ENCODE measurements around the gene PCSK1N. TPM values are rescaled to one million over a fixed set of nuclear protein-coding genes. Genes with fewer than 3 reads are reported as not detected.
"Not testable (repeated sequence)": the region's sequence is repeated elsewhere in the genome, so short reads cannot be mapped to it uniquely, and the experiment has no call there.

PCSK1N gene, protein sequence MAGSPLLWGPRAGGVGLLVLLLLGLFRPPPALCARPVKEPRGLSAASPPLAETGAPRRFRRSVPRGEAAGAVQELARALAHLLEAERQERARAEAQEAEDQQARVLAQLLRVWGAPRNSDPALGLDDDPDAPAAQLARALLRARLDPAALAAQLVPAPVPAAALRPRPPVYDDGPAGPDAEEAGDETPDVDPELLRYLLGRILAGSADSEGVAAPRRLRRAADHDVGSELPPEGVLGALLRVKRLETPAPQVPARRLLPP
- 10 to 100 TPM in 1 of 12 donors, under 1 TPM in 3, not detected in 8; 0.32 to 22.5 (median 0.41) TPM for polyA plus RNA-seq (ENCODE audit: insufficient read length in 12 of 12)
- long read RNA-seq, donor 1, transcript PCSK1N-201 (3 exons, 1,050 nt) = major isoform, 104 of 163 reads
- long read RNA-seq, donor 1, partial matches to known transcripts = 52 of 163 reads
- long read RNA-seq, donor 1, other reads (novel, unspliced or antisense) = 7 of 163 reads
- long read RNA-seq, donor 2 = 0 reads
- long read RNA-seq, donor 3 = 0 reads
- long read RNA-seq, donor 4 = 0 reads
- long read RNA-seq, donor 5 = 0 reads
- long read RNA-seq, donor 6 = 0 reads
- long read RNA-seq, donor 7 = 0 reads
- long read RNA-seq, donor 8 = 0 reads
- long read RNA-seq, donor 9 = 0 reads
- long read RNA-seq, donor 10 = 0 reads
- long read RNA-seq, donor 11 = 0 reads

DNA sequence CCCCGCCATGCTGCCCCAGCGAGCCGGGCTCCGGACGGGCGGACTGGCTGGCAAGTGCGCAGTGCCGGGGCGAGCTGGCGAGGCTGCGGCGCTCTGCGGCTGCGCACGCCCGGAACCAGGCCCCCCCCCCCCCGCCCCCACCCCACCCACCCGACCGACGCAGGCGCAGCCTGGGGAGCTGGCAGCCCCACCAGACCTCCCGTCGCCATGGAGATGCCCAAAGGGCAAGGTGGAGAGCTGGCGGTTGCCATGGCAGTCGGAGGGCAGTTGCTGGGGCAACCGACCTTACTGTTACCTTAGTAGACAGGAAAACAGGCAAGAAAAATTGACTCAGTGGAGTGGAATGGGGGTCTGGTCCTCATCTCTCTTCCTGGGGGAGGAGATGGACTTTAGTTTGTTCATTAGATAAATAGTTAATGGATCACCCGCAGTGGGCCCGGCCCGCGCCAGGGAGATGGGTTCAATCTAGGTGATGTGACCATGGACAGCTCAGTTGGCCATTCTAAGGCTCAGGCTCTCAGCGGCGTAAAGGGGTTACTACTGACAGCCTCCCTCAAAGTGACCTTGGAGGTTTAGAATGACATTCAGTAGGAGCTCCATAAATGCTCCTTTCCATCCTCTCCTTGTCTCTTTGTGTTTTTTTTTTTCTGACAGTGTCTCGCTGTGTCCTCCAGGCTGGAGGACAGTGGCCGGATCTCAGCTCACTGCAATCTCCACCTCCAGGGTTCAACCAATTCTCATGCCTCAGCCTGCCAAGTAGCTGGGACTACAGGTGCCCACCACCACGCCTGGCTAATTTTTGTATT lies at the start of gene PCSK1N:
Gene PCSK1N, minus strand, starts transcription at position 87 of the 806 bp plus-strand sequence. Its CDS starts 78 bp downstream, at position 9.
- DNase-seq = no peak

DNA sequence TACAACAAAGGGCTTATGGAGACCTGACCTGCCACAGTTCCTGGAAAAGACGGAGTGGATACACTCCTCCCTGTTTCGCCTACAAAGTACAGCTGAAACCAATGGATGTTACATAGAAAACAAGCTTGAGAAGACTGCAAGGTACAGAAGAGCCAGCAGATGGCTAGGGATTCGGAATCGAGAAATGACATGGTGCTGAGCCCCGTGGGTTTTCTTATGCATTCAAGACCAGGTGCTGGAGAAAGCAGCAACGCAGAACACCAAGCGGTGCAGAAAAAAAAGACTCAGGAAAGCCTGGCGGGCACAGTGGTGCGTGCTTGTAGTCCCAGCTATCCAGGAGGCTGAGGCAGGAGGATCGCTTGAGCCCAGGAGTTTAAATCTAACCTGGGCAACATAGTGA lies 48.3 kb upstream of the PCSK1N start:
- no peak for DNase-seq

DNA sequence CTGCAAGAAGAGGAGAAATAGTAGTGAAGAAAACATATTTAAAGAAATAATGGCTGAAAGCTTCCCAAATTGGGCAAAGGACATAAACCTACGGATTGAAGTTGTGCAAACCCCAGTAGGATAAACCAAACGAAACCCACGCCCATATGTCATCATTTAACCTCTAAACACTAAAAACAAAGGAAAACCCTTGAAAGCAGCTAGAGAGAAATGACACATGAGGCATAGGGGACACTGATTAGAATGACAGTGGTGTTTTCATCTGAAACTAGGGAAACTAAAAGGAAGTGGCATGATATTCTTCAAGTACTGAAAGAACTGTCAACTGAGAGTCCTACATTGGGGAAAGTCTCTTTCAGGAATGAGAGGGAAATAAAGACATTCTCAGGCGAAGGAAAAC lies 41.5 kb upstream of the PCSK1N start:
- DNase-seq = not testable (repeated sequence)

DNA sequence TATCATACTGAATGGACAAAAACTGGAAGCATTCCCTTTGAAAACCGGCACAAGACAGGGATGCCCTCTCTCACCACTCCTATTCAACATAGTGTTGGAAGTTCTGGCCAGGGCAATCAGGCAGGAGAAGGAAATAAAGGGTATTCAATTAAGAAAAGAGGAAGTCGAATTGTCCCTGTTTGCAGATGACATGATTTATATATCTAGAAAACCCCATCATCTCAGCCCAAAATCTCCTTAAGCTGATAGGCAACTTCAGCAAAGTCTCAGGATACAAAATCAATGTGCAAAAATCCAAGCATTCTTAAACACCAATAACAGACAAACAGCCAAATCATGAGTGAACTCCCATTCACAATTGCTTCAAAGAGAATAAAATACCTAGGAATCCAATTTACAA lies 36.6 kb upstream of the PCSK1N start:
- not testable (repeated sequence) for DNase-seq

DNA sequence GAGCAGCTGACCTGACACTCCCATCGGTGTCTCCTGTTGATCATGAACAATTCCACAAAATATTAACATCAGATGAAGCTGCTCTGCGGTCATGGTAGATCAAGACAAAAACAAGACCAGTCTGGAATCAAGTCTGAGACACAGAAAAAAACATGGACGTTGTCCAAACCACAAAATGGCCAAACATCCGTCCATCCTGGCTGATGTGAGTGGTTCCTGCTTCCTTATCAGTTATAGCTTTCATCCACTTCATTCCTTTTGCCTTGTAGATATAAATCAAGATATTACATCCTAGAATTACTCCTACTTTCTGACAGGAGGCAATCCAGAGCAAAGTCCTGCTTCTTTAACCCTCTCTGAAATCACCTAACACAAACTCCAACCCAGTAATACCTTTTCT lies 28.8 kb upstream of the PCSK1N start:
- DNase-seq = no peak

DNA sequence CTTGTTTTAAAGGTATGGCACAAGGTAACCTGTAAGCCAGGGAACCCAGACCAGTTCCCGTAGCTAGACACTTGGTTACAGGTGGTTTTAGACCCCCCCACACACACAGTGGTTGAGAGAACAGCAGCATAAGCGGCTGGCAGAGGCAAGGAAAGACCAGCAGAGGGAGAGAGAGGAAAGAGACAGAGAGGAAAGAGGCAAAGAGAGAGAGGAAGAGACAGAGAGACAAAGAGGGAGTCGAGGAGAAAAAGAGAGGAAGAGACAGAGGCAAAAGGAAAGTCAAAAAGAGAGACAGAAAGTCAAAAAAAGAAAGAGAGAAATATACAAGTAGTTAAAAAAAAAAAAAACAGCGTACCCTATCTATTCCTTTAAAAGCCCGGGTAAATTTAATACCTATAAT lies 19.5 kb upstream of the PCSK1N start:
- DNase-seq = no peak

DNA sequence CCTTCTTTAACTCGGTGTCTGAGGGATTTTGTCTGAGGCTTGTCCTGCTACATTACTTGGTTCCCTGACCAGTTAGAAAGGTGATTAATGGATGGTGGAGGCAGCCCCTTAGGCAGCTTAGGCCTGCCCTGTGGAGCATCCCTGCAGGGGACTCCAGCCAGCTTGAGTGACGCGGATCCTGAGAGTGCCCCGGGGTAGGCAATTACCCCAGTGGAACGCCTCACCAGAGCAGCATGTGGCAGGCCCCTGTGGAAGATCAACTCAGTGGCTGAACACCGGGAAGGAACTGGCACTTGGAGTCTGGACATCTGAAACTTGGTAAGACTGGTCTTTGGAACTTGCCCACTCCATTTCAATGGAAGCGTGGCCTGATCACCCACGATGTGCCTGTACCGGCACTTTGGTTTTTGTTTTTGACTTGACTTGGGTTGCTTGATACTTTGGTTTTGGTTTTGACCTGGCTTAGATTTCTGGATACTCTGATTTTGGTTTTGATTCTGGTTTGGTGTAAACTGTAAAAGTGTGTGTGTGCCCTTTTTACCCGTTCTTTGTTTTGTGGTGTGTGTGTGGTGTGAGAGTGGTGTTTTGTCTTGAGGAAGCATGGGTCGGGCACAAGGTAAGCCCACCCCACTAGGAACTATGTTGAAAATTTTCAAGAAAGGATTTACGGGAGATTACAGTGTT lies 18.9 kb upstream of the PCSK1N start:
- not testable (repeated sequence) for DNase-seq

DNA sequence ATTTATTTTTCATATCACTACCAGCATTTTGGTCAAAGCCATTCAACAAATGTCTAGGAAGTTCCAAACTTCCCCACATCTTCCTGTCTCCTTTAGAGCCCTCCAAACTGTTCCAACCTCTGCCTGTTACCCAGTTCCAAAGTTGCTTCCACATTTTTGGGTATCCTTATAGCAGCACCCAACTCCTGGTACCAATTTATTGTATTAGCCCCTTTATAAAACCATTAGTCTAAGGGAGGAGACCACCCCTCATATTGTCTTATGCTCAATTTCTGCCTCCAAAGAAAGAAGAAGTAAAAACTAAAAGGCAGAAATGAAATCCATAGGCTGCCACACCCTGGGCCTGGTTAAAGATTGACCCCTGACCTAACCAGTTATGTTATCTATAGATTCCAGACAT lies 18.1 kb upstream of the PCSK1N start:
- not testable (repeated sequence) for DNase-seq

DNA sequence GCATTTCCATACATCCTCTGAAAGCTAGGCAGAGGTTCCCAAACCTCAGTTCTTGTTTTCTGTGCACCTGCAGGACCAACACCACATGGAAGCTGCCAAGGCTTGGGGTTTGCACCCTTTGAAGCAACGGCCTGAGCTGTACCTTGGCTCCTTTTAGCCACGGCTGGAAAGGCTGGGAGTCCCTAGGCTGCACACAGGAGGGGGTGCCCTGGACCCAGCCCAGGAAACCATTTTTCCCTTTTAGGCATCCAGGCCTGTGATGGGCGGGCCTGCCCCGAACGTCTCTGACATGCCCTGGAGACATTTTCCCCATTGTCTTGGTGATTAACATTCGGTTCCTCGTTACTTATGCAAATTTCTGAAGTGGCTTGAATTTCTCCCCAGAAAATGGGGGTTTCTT lies 17.4 kb upstream of the PCSK1N start:
- DNase-seq = no peak

DNA sequence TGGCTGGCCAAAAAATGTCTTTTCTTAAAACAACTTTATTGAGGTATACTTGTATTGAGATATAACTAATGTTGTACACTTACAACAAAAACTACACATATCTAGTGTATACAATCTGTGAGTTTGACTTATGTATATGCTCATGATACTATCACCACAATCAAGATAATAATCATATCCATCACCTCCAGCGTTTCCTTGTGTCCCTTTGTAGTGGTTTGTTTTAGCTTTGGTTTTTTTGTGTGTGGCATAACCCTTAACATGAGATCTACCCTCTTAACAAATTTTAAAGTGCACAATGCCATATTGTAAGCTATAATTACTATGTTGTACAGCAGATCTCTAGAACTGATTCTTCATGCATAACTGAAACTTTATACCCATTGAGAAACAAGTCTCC lies 13.4 kb upstream of the PCSK1N start:
- no peak for DNase-seq

DNA sequence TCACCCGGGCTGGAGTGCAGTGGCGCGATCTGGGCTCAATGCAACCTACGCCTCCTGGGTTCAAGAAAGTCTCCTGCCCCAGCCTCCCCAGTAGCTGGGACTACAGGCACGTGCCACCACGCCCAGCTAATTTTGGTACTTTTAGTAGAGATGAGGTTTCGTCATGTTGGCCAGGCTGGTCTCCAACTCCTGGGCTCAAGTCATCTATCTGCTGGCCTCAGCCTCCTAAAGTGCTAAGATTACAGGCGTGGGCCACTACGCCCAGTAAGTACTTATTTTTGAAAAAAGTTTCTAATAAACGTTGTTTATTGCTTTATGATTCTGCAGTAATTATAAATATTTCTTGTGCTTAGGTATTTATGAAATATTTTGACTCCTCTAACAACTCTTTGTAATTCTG lies 4.3 kb upstream of the PCSK1N start:
- no peak for DNase-seq

DNA sequence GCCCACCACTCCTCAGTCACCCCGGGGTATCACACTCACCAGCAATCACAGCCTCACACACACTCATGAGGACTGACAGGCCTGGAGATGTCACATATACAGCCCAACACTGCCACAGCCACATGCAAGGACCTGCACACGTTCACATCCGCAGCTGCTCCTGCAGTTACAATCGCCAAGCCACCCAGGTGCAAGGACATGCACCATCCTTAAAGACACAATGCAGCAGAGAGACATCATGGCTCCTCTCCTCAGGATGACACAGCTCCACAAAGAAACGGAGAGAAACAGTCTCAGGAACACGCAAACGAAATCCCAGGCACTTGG lies 1.1 kb downstream of the PCSK1N start:
- DNase-seq = no peak

DNA sequence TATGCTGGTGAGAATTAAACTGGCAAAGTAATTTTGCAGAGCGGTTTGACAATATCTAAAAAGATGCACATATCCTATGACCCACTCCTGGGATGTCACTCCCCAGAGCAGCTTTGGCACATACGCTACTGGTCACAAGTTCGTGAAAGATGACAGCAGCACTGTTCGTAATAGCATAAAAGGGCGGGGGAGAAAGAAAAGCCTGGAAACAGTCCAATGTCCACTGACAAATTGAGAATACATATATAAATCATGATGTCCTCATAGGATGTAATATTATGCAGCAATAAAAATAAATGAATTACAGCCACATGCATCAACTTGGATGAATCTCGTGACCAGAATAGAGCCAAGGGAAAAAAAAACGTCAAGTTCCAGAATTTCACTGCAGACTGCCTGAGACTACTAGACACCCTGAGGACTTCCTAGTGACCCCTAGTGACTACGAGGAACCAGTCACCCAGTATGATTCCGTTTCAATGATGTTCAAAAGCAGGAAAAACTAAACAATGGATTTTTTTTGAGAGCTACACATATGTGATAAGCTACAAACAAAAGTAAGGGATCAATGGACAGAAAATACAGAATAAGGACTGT lies 1.8 kb downstream of the PCSK1N start:
- DNase-seq = no peak

DNA sequence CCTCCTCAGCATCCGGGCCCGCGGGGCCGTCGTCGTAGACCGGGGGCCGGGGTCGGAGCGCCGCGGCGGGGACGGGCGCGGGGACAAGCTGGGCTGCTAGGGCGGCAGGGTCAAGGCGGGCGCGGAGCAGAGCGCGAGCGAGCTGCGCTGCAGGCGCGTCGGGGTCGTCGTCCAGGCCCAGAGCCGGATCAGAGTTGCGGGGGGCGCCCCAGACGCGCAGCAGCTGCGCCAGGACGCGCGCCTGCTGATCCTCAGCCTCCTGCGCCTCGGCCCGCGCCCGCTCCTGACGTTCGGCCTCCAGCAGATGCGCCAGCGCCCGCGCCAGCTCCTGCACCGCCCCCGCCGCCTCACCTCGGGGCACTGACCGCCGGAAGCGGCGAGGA lies 3.5 kb downstream of the PCSK1N start:
- no peak for DNase-seq

DNA sequence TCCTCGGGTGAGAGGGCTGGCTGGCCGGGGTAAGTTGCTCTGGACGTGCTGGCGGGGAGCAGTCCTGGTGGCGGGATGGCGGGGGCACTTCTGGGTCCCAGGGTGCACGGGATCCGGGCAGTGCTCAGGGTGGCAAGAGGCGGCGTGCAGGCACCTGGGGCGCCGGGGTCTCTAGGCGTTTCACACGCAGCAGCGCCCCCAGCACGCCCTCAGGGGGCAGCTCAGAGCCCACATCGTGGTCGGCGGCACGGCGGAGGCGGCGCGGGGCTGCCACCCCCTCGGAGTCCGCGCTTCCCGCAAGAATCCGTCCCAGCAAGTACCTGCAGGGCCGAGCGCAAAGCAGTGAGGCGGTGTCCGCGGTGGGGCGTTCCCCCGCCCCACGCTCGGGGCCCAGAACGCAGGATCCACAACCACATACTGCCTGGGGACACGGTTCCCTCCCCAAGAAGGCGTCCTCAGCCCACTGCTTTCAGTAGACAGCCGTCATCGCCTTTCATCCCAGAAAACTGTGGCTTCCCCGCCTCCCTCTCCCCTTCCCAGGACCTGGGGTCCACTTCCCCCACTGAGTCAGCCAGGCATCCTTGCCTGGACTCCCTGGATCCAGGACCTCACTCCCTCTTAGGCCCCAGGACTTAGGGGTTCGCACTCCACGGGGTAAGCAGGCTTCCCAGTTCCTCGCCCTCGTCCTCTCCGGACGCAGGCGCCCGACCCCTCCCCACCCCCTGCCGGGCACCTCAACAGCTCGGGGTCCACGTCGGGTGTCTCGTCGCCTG lies 4.1 kb downstream of the PCSK1N start:
- DNase-seq = no peak

DNA sequence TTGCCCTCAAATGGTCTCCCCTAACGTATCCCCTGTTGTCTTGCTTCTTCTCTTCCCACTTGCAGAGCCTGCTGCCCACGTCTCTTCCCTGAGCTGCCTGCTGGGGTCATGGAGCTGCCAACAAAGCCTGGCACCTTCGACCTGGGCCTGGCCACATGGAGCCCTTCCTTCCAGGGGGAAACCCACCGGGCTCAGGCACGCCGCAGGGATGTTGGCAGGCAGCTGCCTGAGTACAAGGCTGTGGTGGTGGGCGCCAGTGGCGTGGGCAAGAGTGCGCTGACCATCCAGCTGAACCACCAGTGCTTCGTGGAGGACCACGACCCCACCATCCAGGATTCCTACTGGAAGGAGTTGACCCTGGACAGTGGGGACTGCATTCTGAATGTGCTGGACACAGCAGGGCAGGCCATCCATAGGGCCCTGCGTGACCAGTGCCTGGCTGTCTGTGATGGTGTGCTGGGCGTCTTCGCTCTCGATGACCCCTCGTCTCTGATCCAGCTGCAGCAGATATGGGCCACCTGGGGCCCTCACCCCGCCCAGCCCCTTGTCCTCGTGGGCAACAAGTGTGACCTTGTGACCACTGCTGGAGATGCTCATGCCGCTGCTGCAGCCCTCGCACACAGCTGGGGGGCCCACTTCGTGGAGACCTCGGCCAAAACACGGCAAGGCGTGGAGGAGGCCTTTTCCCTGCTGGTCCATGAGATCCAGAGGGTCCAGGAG lies 6.2 kb downstream of the PCSK1N start:
- DNase-seq = no peak

DNA sequence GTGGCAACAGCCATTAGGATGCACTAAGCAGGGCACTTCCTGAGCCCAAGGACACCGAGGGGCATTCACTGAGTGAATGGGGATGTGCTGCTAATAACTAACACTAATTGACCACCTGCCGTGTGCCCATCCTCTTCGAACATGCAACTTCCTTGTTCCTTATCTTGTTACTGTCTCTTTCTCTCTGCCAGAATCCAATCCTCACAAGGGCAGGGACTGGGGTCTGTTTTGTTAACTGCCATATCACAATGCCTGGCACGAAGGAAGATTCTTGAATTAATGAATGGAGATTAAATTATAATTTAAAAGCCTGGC lies 7.8 kb downstream of the PCSK1N start:
- DNase-seq = no peak

DNA sequence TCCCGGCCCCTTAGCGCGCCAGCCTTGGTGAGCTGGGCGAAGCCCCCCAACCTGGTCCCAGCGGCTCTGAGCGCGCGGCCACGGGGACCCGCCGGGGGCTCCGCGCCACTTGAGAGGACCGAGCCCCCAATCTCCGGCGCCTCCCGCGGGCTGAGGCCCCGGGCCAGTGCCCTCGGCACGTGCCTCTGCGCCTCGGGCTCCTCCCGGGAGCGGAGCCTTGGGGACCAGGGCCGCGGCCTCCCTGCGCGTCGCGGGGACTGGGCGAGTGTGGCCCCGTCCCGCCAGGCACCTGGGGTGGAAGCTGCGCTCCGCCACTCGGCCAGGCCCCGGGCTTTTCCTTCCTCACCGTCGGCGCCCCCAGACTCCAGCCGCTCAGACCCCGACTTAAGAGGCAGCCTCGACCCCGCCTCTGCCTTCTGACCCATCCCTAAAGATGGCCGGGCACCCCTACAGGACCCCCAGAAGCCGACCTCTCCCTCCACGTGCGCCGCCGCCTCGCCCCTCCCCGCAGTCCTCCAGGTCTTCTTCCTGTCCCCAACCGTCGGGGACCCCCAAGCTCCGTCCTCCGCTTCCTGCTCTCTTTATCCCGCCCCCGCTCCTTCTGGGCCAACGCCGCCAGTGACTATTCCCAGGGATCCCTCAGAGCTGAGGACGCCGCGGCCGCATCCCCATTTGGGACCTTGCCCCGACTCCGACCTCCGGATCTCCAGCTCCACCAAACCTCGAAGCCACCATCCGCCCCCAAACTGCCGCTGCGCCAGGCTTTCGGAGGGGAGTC lies 8.3 kb downstream of the PCSK1N start:
- DNase-seq = no peak

DNA sequence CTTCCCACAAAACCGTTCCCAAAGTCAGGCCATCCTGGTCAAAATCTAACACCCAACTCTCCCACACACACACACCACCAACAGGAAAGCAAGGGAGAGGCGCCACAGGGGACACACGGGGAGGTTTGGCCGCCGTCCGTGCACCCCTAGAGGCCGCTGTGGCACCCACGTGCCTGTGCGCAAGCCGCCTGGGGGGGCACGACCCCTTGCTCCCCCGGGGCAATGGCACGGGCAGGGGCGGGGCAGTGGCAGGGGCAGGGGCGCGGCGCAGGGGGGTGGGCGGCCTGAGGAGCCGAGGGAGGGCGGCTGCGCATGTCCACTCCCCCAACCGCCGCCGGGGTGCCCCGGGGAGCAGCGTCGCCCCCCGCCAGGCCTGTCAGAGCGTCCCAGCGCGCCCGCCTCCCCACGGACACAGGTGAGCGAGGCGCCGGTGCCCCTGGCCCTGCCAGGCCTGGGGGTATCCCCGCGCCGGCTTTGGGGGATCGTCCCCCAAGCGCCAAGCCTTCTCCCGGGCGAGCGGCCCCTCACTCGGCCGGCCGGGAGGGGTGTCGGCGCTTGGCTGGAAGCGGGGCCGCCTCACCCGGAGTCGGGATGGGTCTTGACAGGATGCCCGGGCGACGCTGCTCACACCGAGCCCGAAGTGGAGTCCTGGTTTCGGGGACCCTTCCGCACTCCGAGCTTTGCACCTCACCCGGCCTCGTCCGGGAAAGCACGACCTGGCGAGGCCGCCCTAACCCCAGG lies 9.1 kb downstream of the PCSK1N start, which contains the start of gene ERAS:
Gene ERAS, plus strand, starts transcription at position 379 of the 741 bp plus-strand sequence. CDS start 2,611 bp downstream, outside the sequence.
- no peak for DNase-seq
